Tibial nerve (tissue), 4 donors: ENCODE results near the gene STRN3.

Source experiments
- CTCF ChIP-seq, 5 experiments: fragments of 200-600 bp in 3 of 5; fragments of 450-650 bp in 2 of 5; sonication (generic) in 3 of 5; IDR thresholded peaks; one replicate each; pipeline ENCODE4 v1.5.1; 2016 to 2019; ENCODE audit warnings: antibody characterized with exemption in 5 of 5, mild to moderate bottlenecking in 3 of 5, moderate library complexity in 2 of 5
- EP300 ChIP-seq, 2 donors: sonication (generic); formaldehyde crosslinking; IDR thresholded peaks; one replicate each; pipeline ENCODE4 v1.6.1; 2017; ENCODE audit warnings: antibody characterized with exemption in 2 of 2, mild to moderate bottlenecking in 1 of 2
- POLR2A ChIP-seq, 2 donors: fragments of 450-650 bp; IDR thresholded peaks; one replicate each; pipeline ENCODE4 v1.6.1; 2017; ENCODE audit warnings: antibody characterized with exemption in 2 of 2, mild to moderate bottlenecking in 2 of 2, moderate library complexity in 2 of 2

- TF ChIP-seq EP300 (IDR thresholded peaks at IDR 0.05), result no peak
- TF ChIP-seq CTCF (IDR thresholded peaks at IDR 0.05), result no peak
- TF ChIP-seq POLR2A (IDR thresholded peaks at IDR 0.05), result no peak
These were observed 132.4 kb downstream of the STRN3 start for GRCh38 chr14:30893819-30894218.
